Astrocyte (in vitro differentiated cells and primary cell): ENCODE data around the gene DPH5. TPM values are rescaled to one million over a fixed set of nuclear protein-coding genes. Genes with fewer than 3 reads are reported as not detected.

ENCODE experiments used
- DNase-seq: peaks from one replicate; pipeline ENCODE4 v3.0.0-alpha.2; 2010; ENCODE audit warnings: low read depth
- FAIRE-seq: peaks from 2 replicates; lab custom pipeline; 2011; peaks lifted over from hg19 to GRCh38; lab: Jason Lieb, UNC
- H2AFZ ChIP-seq: 2 replicates; pipeline ENCODE4 v1.6.0; 2012; ENCODE audit warnings: low read depth, low read length, inconsistent platforms
- H3K27ac ChIP-seq: 2 replicates; pipeline ENCODE4 v1.5.1; 2011; ENCODE audit warnings: low read depth, low read length, inconsistent platforms
- H3K27me3 ChIP-seq: 2 replicates; pipeline ENCODE4 v1.6.0; 2011; ENCODE audit warnings: low read length, inconsistent platforms; ENCODE audit not compliant: insufficient read depth
- H3K36me3 ChIP-seq: 2 replicates; pipeline ENCODE4 v1.5.1; 2011; ENCODE audit warnings: low read length, inconsistent platforms; ENCODE audit not compliant: insufficient read depth
- H3K4me1 ChIP-seq: 2 replicates; pipeline ENCODE4 v1.5.1; 2011; ENCODE audit warnings: low read length, inconsistent platforms; ENCODE audit not compliant: insufficient read depth
- H3K4me2 ChIP-seq: 2 replicates; pipeline ENCODE4 v1.6.0; 2012; ENCODE audit warnings: low read length, inconsistent platforms
- H3K4me3 ChIP-seq: 2 replicates; pipeline ENCODE4 v1.5.1; 2011; ENCODE audit warnings: low read depth, mild to moderate bottlenecking, low read length, inconsistent platforms; ENCODE audit not compliant: insufficient read depth
- H3K79me2 ChIP-seq: 2 replicates; pipeline ENCODE4 v1.6.0; 2012; ENCODE audit warnings: mild to moderate bottlenecking, low read length, inconsistent platforms; ENCODE audit not compliant: insufficient read depth
- H3K9ac ChIP-seq: 2 replicates; pipeline ENCODE4 v1.6.0; 2012; ENCODE audit warnings: mild to moderate bottlenecking, low read length, inconsistent platforms
- H3K9me3 ChIP-seq: 2 replicates; pipeline ENCODE4 v1.5.1; 2012; ENCODE audit warnings: low read depth, mild to moderate bottlenecking, low read length, inconsistent platforms; ENCODE audit not compliant: insufficient read depth
- H4K20me1 ChIP-seq: 2 replicates; pipeline ENCODE4 v1.6.0; 2012; ENCODE audit warnings: low read length, inconsistent platforms; ENCODE audit not compliant: insufficient read depth
- H3K27ac Mint-ChIP-seq: one replicate; pipeline ENCODE4 v1.8.0; 2021; ENCODE audit warnings: mild to moderate bottlenecking, mixed read lengths; ENCODE audit not compliant: unreplicated experiment
- H3K27me3 Mint-ChIP-seq: one replicate; pipeline ENCODE4 v1.8.0; 2021; ENCODE audit warnings: low read depth, mixed read lengths; ENCODE audit not compliant: unreplicated experiment
- H3K36me3 Mint-ChIP-seq: one replicate; pipeline ENCODE4 v1.8.0; 2021; ENCODE audit warnings: low read depth, mixed read lengths; ENCODE audit not compliant: unreplicated experiment
- H3K4me1 Mint-ChIP-seq: one replicate; pipeline ENCODE4 v1.8.0; 2021; ENCODE audit warnings: low read depth, mixed read lengths; ENCODE audit not compliant: unreplicated experiment
- H3K4me3 Mint-ChIP-seq: one replicate; pipeline ENCODE4 v1.8.0; 2021; ENCODE audit warnings: mild to moderate bottlenecking, moderate library complexity, mixed read lengths; ENCODE audit not compliant: unreplicated experiment
- H3K9me3 Mint-ChIP-seq: one replicate; pipeline ENCODE4 v1.8.0; 2021; ENCODE audit warnings: mild to moderate bottlenecking, mixed read lengths; ENCODE audit not compliant: unreplicated experiment
- CTCF ChIP-seq: IDR thresholded peaks from 2 replicates; pipeline ENCODE4 v1.5.1; 2011; ENCODE audit warnings: low read depth, mild to moderate bottlenecking, inconsistent platforms, low read length, moderate library complexity; ENCODE audit not compliant: insufficient read depth
- EZH2 ChIP-seq: IDR thresholded peaks from 2 replicates; pipeline ENCODE4 v1.6.1; 2012; ENCODE audit warnings: mild to moderate bottlenecking, low read length, inconsistent platforms; ENCODE audit not compliant: insufficient read depth
- total RNA-seq: library from RNA; stranded (reverse); gene quantifications from 2 replicates; pipeline ENCODE4 v1.2.1, GENCODE V29; 2021

Gene DPH5
- total RNA-seq, 1 donor from 2014 or later: 29.6 TPM

GRCh38 chr1:101040666-101041065, 15.1 kb upstream of the DPH5 start:
- Histone ChIP-seq H3K4me1 (peaks cover 3% of the 10 kb centered on the region), H4K20me1 (no peaks in the 10 kb centered on the region), H3K79me2 (no peaks in the 10 kb centered on the region), H3K27me3 (no peaks in the 10 kb centered on the region), H3K36me3 (no peaks in the 10 kb centered on the region), H3K27ac (no peak overlapping the region), H3K4me2 (no peak overlapping the region), H2AFZ (no peak overlapping the region), H3K9me3 (peaks cover 9% of the 10 kb centered on the region), H3K4me3 (no peak overlapping the region), H3K9ac (no peak overlapping the region)
- no peak overlapping the region for H3K4me3 Mint-ChIP-seq
- H3K36me3 Mint-ChIP-seq: peaks cover 13% of the 10 kb centered on the region
- TF ChIP-seq CTCF (no peak), EZH2 (no peak)
- H3K9me3 Mint-ChIP-seq: peaks cover 4% of the 10 kb centered on the region
- no peak overlapping the region for H3K27ac Mint-ChIP-seq
- H3K27me3 Mint-ChIP-seq: no peaks in the 10 kb centered on the region
- no peak for FAIRE-seq
- DNase-seq: no peak
- peaks cover 3% of the 10 kb centered on the region for H3K4me1 Mint-ChIP-seq

DNA sequence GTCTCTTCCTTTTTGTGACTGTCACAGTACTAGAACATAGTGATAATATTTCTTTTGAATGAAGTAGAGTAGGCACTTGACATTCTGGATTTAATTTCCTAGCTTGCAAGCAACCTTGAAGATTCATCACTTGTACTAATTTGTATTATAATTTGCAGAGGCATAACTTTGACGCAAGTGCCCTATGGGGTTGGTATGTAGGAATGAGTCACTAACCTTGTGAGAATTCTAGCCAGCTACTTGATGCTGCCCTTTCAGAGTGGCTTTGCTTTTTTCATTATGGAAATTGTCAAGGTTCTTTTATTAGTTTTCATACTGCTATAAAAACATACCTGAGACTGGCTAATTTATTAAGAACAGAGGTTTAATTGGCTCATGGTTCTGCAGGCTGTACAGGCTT, 13.7 kb upstream of the DPH5 start:
- Histone ChIP-seq H3K9me3 (peaks cover 9% of the 10 kb centered on the region), H2AFZ (no peak overlapping the region), H3K36me3 (no peaks in the 10 kb centered on the region), H3K27ac (no peak overlapping the region), H3K9ac (no peak overlapping the region), H3K27me3 (no peaks in the 10 kb centered on the region), H4K20me1 (no peaks in the 10 kb centered on the region), H3K4me1 (peaks cover 3% of the 10 kb centered on the region), H3K4me2 (no peak overlapping the region), H3K4me3 (no peak overlapping the region), H3K79me2 (peaks cover 3% of the 10 kb centered on the region)
- H3K4me3 Mint-ChIP-seq: no peak overlapping the region
- FAIRE-seq: no peak
- TF ChIP-seq CTCF: no peak
- TF ChIP-seq EZH2: no peak
- H3K27ac Mint-ChIP-seq: no peak overlapping the region
- H3K4me1 Mint-ChIP-seq: peaks cover 2% of the 10 kb centered on the region
- H3K27me3 Mint-ChIP-seq: no peaks in the 10 kb centered on the region
- H3K9me3 Mint-ChIP-seq: peaks cover 4% of the 10 kb centered on the region
- DNase-seq: peak; percentile 50
- peaks cover 13% of the 10 kb centered on the region for H3K36me3 Mint-ChIP-seq

GRCh38 chr1:101037316-101037715, 11.7 kb upstream of the DPH5 start:
- H3K9me3 Mint-ChIP-seq: peaks cover 4% of the 10 kb centered on the region

More at GRCh38 chr1:101037316-101037715, 11.7 kb upstream of the DPH5 start:
- no peak overlapping the region for H2AFZ ChIP-seq
- DNase-seq (no peak), FAIRE-seq (no peak)
- H3K36me3 Mint-ChIP-seq: peaks cover 13% of the 10 kb centered on the region
- H3K36me3 ChIP-seq: no peaks in the 10 kb centered on the region
- no peaks in the 10 kb centered on the region for H3K27me3 ChIP-seq
- H3K27ac Mint-ChIP-seq: no peak overlapping the region
- no peak overlapping the region for H3K27ac ChIP-seq
- H3K9me3 ChIP-seq: peaks cover 9% of the 10 kb centered on the region
- no peaks in the 10 kb centered on the region for H3K27me3 Mint-ChIP-seq
- no peaks in the 10 kb centered on the region for H3K4me1 ChIP-seq
- H3K4me3 ChIP-seq: no peak overlapping the region
- no peak overlapping the region for H3K4me2 ChIP-seq
- peaks cover 3% of the 10 kb centered on the region for H3K79me2 ChIP-seq
- no peak for TF ChIP-seq EZH2
- no peak overlapping the region for H3K4me3 Mint-ChIP-seq
- H4K20me1 ChIP-seq: no peaks in the 10 kb centered on the region
- H3K9ac ChIP-seq: no peak overlapping the region
- no peaks in the 10 kb centered on the region for H3K4me1 Mint-ChIP-seq
